ENCODE results near the gene BANF2. TPM values are rescaled to one million over a fixed set of nuclear protein-coding genes. Genes with fewer than 3 reads are reported as not detected.
A peak's percentile ranks its signal among the peaks of the same experiment; 100 is the strongest.

Gene BANF2
- total and polyA plus RNA-seq, 2 of the 13 experiments (the other 11 are each of a cell fraction or from before 2014, with no cell fraction given) = 0.35 TPM; not detected in 1

DNA sequence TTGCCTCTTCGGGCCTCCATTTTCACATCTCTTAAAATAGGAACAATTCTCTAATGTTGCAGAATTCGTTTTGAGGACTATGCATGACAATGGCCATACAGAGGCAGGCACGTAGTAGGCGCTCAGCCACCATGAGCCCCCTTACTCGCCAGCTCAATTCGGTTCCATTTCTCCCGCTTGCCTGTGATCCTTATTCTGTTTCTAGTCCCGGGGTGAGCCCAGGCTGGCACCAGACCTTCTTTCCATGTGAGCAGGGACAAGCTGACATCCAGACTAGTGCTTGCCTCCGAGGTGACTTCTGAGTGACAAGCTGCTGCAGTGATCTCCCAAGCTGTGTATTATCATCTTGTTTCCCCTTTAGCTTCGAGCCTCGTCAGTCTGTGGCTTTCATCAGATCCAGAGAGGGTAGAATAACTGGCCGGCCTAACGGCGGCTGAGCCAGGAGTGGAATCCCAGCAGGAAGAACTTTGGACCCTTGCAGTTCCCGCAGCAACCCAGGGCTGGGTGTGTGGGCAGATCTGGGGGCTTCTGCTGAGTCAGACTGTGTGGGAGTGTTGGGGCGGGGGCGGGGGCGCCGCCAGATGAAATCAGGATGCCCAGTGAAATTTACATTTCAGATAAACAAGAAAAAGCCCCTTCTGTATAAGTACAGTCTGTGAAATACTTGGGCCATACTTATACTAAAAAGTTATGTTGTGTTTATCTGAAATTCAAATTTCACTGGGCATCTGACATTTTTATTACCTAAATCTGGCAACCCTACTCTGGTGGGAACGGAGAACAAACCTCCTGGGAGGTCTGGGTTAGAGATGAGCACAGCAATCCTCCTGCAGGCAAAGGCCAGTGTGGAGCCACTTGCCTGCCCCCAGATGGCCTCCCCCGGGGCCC lies 10.9 kb downstream of the BANF2 start (continued):
- TF ChIP-seq, protein P1, sequence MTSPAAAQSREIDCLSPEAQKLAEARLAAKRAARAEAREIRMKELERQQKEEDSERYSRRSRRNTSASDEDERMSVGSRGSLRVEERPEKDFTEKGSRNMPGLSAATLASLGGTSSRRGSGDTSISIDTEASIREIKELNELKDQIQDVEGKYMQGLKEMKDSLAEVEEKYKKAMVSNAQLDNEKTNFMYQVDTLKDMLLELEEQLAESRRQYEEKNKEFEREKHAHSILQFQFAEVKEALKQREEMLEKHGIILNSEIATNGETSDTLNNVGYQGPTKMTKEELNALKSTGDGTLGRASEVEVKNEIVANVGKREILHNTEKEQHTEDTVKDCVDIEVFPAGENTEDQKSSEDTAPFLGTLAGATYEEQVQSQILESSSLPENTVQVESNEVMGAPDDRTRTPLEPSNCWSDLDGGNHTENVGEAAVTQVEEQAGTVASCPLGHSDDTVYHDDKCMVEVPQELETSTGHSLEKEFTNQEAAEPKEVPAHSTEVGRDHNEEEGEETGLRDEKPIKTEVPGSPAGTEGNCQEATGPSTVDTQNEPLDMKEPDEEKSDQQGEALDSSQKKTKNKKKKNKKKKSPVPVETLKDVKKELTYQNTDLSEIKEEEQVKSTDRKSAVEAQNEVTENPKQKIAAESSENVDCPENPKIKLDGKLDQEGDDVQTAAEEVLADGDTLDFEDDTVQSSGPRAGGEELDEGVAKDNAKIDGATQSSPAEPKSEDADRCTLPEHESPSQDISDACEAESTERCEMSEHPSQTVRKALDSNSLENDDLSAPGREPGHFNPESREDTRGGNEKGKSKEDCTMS (CRISPR knock-in tag; conservative IDR thresholded peaks at IDR 0.05) = no peak
- TF ChIP-seq ZNF121 (CRISPR knock-in tag; IDR thresholded peaks at IDR 0.05) (no peak; the same call in 1 of the 2 replicates), KLF15 (CRISPR knock-in tag; IDR thresholded peaks at IDR 0.05; ENCODE audit: borderline replicate concordance) (no peak), ZBTB33 (CRISPR knock-in tag; IDR thresholded peaks at IDR 0.05) (no peak), EHMT2 (IDR thresholded peaks at IDR 0.05; ENCODE audit: borderline replicate concordance, low read depth, low read length) (no peak; the same call in 1 of the 2 replicates), ZNF232 (CRISPR knock-in tag; IDR thresholded peaks at IDR 0.05; ENCODE audit: borderline replicate concordance) (no peak), SP140L (CRISPR knock-in tag; IDR thresholded peaks at IDR 0.05; ENCODE audit: borderline replicate concordance) (peak; percentile 61; the same call in 1 of the 2 replicates), SALL1 (CRISPR knock-in tag; IDR thresholded peaks at IDR 0.05) (peak; percentile 78), ZNF570 (CRISPR knock-in tag; IDR thresholded peaks at IDR 0.05; ENCODE audit: borderline replicate concordance) (no peak), GTF2F1 (IDR thresholded peaks at IDR 0.05; ENCODE audit: low read length) (no peak), PPARG (CRISPR knock-in tag; conservative IDR thresholded peaks at IDR 0.05) (0 out of 2 replicates have a peak, but pooled peaks have one; percentile 10), DR1 (CRISPR knock-in tag; IDR thresholded peaks at IDR 0.05) (peak; percentile 41; the same call in 1 of the 2 replicates), ELF4 (CRISPR knock-in tag; IDR thresholded peaks at IDR 0.05; ENCODE audit: borderline replicate concordance) (no peak), ZMAT5 (CRISPR knock-in tag; IDR thresholded peaks at IDR 0.05; ENCODE audit: borderline replicate concordance, low read depth) (no peak), TOE1 (CRISPR knock-in tag; IDR thresholded peaks at IDR 0.05) (no peak), ADNP (CRISPR knock-in tag; IDR thresholded peaks at IDR 0.05) (no peak)
- TF ChIP-seq, protein P2, sequence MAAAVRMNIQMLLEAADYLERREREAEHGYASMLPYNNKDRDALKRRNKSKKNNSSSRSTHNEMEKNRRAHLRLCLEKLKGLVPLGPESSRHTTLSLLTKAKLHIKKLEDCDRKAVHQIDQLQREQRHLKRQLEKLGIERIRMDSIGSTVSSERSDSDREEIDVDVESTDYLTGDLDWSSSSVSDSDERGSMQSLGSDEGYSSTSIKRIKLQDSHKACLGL (CRISPR knock-in tag; IDR thresholded peaks at IDR 0.05) = peak; percentile 74
- TF ChIP-seq, protein P3, sequence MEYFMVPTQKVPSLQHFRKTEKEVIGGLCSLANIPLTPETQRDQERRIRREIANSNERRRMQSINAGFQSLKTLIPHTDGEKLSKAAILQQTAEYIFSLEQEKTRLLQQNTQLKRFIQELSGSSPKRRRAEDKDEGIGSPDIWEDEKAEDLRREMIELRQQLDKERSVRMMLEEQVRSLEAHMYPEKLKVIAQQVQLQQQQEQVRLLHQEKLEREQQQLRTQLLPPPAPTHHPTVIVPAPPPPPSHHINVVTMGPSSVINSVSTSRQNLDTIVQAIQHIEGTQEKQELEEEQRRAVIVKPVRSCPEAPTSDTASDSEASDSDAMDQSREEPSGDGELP (IDR thresholded peaks at IDR 0.05; ENCODE audit: borderline replicate concordance, low read depth) = peak; percentile 69; the same call in 1 of the 2 replicates
- TF ChIP-seq, protein P4, sequence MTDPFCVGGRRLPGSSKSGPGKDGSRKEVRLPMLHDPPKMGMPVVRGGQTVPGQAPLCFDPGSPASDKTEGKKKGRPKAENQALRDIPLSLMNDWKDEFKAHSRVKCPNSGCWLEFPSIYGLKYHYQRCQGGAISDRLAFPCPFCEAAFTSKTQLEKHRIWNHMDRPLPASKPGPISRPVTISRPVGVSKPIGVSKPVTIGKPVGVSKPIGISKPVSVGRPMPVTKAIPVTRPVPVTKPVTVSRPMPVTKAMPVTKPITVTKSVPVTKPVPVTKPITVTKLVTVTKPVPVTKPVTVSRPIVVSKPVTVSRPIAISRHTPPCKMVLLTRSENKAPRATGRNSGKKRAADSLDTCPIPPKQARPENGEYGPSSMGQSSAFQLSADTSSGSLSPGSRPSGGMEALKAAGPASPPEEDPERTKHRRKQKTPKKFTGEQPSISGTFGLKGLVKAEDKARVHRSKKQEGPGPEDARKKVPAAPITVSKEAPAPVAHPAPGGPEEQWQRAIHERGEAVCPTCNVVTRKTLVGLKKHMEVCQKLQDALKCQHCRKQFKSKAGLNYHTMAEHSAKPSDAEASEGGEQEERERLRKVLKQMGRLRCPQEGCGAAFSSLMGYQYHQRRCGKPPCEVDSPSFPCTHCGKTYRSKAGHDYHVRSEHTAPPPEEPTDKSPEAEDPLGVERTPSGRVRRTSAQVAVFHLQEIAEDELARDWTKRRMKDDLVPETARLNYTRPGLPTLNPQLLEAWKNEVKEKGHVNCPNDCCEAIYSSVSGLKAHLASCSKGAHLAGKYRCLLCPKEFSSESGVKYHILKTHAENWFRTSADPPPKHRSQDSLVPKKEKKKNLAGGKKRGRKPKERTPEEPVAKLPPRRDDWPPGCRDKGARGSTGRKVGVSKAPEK (CRISPR knock-in tag; IDR thresholded peaks at IDR 0.05; ENCODE audit: borderline replicate concordance) = peak; percentile 84; the same call in 1 of the 2 replicates

Data from HepG2 (cell line).